ENCODE results near the gene SS18L1. TPM values are rescaled to one million over a fixed set of nuclear protein-coding genes. Genes with fewer than 3 reads are reported as not detected.
A peak's percentile ranks its signal among the peaks of the same experiment; 100 is the strongest.

The SS18L1 gene
- total RNA-seq, 1 experiment from 2014 or later, result 34.1 TPM

DNA sequence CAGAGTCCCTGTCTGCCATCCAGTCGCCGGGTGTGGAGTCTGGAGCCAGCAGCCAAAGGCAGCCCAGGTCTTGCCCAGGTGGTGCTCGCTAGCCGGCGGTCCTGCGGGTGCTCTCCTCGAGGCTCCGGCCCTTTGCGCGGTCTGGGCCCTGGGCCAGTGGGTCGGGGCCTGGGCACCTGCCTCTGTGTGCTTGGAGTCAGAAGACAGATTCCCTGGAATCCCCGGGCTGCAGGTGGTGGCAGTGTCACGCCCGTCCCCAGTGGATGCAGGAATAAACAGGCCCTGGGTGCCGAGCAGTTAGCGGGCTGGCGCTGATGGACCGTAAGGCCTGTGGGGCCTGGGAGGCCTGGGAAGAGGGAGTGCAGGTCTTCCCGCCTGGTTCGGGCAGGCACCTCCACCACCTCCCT, 5.3 kb downstream of the SS18L1 start (continued):
- TF ChIP-seq, protein P1, sequence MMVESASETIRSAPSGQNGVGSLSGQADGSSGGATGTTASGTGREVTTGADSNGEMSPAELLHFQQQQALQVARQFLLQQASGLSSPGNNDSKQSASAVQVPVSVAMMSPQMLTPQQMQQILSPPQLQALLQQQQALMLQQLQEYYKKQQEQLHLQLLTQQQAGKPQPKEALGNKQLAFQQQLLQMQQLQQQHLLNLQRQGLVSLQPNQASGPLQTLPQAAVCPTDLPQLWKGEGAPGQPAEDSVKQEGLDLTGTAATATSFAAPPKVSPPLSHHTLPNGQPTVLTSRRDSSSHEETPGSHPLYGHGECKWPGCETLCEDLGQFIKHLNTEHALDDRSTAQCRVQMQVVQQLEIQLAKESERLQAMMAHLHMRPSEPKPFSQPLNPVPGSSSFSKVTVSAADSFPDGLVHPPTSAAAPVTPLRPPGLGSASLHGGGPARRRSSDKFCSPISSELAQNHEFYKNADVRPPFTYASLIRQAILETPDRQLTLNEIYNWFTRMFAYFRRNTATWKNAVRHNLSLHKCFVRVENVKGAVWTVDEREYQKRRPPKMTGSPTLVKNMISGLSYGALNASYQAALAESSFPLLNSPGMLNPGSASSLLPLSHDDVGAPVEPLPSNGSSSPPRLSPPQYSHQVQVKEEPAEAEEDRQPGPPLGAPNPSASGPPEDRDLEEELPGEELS (CRISPR knock-in tag; IDR thresholded peaks at IDR 0.05), result no peak
- TF ChIP-seq IRF2 (CRISPR knock-in tag; IDR thresholded peaks at IDR 0.05; ENCODE audit: borderline replicate concordance, low read depth) (no peak), NFE2L1 (CRISPR knock-in tag; IDR thresholded peaks at IDR 0.05) (no peak), FOXJ3 (CRISPR knock-in tag; IDR thresholded peaks at IDR 0.05; ENCODE audit: borderline replicate concordance) (no peak)

GRCh38 chr20:62149532-62150309, 6.2 kb downstream of the SS18L1 start:
- ChIA-PET CTCF (interaction anchor here (0.8 to 1.6 kb wide), 2 partner anchors 12 to 139 kb away, joined by 3 to 6 read pairs; no protein-coding TSS in a partner anchor), POLR2A (no interaction called here)
- Mint-ChIP-seq H3K4me1 (peaks cover 43% of the 10 kb centered on the region), H3K27me3 (ENCODE audit: low read depth) (no peaks in the 10 kb centered on the region), H3K36me3 (peaks cover 32% of the 10 kb centered on the region), H3K9me3 (peaks cover 8% of the 10 kb centered on the region), H3K4me3 (no peak overlapping the region), H3K27ac (peak overlapping the region; percentile 97)
- no peak for DNase-seq (ENCODE audit: low spot score)
- ATAC-seq, result peak; percentile 69
- TF ChIP-seq CREB1 (CRISPR knock-in tag; IDR thresholded peaks at IDR 0.05), result no peak
- TF ChIP-seq FOXP1 (CRISPR knock-in tag; IDR thresholded peaks at IDR 0.05; ENCODE audit: borderline replicate concordance), result no peak
- no peak for TF ChIP-seq NR2C2 (CRISPR knock-in tag; IDR thresholded peaks at IDR 0.05)
- TF ChIP-seq AR (CRISPR knock-in tag; IDR thresholded peaks at IDR 0.05), result no peak
- no peak for TF ChIP-seq TEAD1 (CRISPR knock-in tag; IDR thresholded peaks at IDR 0.05)
- no peak for TF ChIP-seq ATF2 (CRISPR knock-in tag; IDR thresholded peaks at IDR 0.05; ENCODE audit: borderline replicate concordance, low read depth)
- TF ChIP-seq FOXJ3 (CRISPR knock-in tag; IDR thresholded peaks at IDR 0.05; ENCODE audit: borderline replicate concordance), result no peak
- TF ChIP-seq EMX1 (CRISPR knock-in tag; IDR thresholded peaks at IDR 0.05), result no peak
- TF ChIP-seq SMAD3 (CRISPR knock-in tag; IDR thresholded peaks at IDR 0.05; ENCODE audit: borderline replicate concordance), result no peak
- TF ChIP-seq ELF4 (CRISPR knock-in tag; IDR thresholded peaks at IDR 0.05; ENCODE audit: low read depth), result no peak
- TF ChIP-seq ZNF423 (CRISPR knock-in tag; IDR thresholded peaks at IDR 0.05), result no peak
- TF ChIP-seq SOX15 (CRISPR knock-in tag; IDR thresholded peaks at IDR 0.05), result no peak
- TF ChIP-seq PRRX2 (CRISPR knock-in tag; IDR thresholded peaks at IDR 0.05), result no peak
- no peak for TF ChIP-seq FOXK1 (CRISPR knock-in tag; IDR thresholded peaks at IDR 0.05)
- TF ChIP-seq CTCF (IDR thresholded peaks at IDR 0.05), result no peak
- TF ChIP-seq ERG (CRISPR knock-in tag; IDR thresholded peaks at IDR 0.05), result no peak
- TF ChIP-seq ESRRA (CRISPR knock-in tag; IDR thresholded peaks at IDR 0.05; ENCODE audit: borderline replicate concordance), result no peak
- TF ChIP-seq CREM (CRISPR knock-in tag; IDR thresholded peaks at IDR 0.05), result no peak

Measured in WTC11 (cell line).